Nephron progenitor cell (in vitro differentiated cells): ENCODE measurements around the gene NOL6.

ENCODE experiments used
- DNase-seq: peaks from one replicate; pipeline ENCODE4 v3.0.0; 2021
- H3K27ac Mint-ChIP-seq: 2 replicates; pipeline ENCODE4 v1.8.0; 2021; ENCODE audit warnings: mild to moderate bottlenecking, moderate library complexity, mixed read lengths
- H3K27me3 Mint-ChIP-seq: 2 replicates; pipeline ENCODE4 v1.8.0; 2021; ENCODE audit warnings: mild to moderate bottlenecking, low read depth, mixed read lengths; ENCODE audit not compliant: poor library complexity
- H3K36me3 Mint-ChIP-seq: 2 replicates; pipeline ENCODE4 v1.8.0; 2021; ENCODE audit warnings: low read depth, mixed read lengths
- H3K4me1 Mint-ChIP-seq: 2 replicates; pipeline ENCODE4 v1.8.0; 2021; ENCODE audit warnings: mixed read lengths
- H3K4me3 Mint-ChIP-seq: 2 replicates; pipeline ENCODE4 v1.8.0; 2021; ENCODE audit warnings: mild to moderate bottlenecking, moderate library complexity, mixed read lengths
- H3K9me3 Mint-ChIP-seq: 2 replicates; pipeline ENCODE4 v1.8.0; 2021; ENCODE audit warnings: mild to moderate bottlenecking, moderate library complexity, mixed read lengths
- TF ChIP-seq, protein P1 (sequence below): fragments of 200-600 bp; sonication (generic); IDR thresholded peaks from 2 replicates; pipeline ENCODE4 v1.5.0; 2021; ENCODE audit warnings: antibody characterized with exemption

NOL6 gene

DNA sequence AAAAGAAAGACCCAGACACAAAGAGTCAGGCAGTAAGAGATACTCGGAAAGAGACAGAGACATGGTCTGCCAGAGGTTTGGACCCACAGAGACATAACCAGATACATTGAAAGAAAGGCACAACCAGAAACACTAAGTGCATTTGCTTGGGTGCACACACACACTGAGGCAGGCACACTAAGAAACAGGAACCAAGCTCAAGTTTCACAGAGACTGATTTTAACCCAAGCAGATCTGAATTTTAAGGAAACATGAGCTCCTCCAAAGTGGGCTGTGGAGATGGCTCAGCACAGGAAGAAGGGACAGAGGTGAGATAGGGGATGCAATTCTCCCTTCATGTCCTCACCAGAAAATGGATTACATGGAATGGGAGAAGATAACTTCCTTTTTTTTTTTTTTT, 35.8 kb downstream of the NOL6 start:
- no peak for DNase-seq
- H3K4me1 Mint-ChIP-seq, result peaks cover 56% of the 10 kb centered on the region
- TF ChIP-seq, protein P1, sequence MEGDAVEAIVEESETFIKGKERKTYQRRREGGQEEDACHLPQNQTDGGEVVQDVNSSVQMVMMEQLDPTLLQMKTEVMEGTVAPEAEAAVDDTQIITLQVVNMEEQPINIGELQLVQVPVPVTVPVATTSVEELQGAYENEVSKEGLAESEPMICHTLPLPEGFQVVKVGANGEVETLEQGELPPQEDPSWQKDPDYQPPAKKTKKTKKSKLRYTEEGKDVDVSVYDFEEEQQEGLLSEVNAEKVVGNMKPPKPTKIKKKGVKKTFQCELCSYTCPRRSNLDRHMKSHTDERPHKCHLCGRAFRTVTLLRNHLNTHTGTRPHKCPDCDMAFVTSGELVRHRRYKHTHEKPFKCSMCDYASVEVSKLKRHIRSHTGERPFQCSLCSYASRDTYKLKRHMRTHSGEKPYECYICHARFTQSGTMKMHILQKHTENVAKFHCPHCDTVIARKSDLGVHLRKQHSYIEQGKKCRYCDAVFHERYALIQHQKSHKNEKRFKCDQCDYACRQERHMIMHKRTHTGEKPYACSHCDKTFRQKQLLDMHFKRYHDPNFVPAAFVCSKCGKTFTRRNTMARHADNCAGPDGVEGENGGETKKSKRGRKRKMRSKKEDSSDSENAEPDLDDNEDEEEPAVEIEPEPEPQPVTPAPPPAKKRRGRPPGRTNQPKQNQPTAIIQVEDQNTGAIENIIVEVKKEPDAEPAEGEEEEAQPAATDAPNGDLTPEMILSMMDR, result no peak
- no peaks in the 10 kb centered on the region for H3K9me3 Mint-ChIP-seq
- peak overlapping the region; percentile 70 for H3K27ac Mint-ChIP-seq
- H3K27me3 Mint-ChIP-seq, result peaks cover 15% of the 10 kb centered on the region
- H3K4me3 Mint-ChIP-seq, result no peak overlapping the region
- H3K36me3 Mint-ChIP-seq, result no peaks in the 10 kb centered on the region

DNA sequence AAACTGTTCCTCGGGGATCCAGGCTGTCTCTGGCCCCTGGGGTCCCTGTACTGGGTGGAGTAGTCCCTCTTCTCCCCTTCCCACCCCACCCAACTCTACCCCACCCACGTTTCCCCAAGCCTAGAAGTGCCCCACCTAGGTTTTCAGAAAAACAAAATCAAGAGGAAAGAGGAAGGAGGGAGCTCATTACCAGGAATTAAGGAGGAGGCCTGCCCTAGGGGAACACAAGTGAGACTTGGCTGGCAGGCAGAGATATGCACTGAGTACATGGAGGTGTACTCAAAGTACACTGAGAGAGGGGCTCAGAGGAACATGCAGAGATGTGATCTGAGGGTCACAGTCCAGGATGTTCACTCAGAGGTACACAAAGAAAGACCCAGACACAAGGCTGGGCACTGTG, 36.5 kb downstream of the NOL6 start:
- H3K27ac Mint-ChIP-seq, result peak overlapping the region; percentile 45
- no peaks in the 10 kb centered on the region for H3K36me3 Mint-ChIP-seq
- no peak for DNase-seq
- peaks cover 12% of the 10 kb centered on the region for H3K27me3 Mint-ChIP-seq
- TF ChIP-seq, protein P1, result no peak
- H3K4me1 Mint-ChIP-seq, result peaks cover 50% of the 10 kb centered on the region
- H3K9me3 Mint-ChIP-seq, result no peaks in the 10 kb centered on the region
- H3K4me3 Mint-ChIP-seq, result no peak overlapping the region

- Mint-ChIP-seq H3K27ac (no peak overlapping the region), H3K4me3 (no peak overlapping the region), H3K9me3 (no peaks in the 10 kb centered on the region), H3K36me3 (no peaks in the 10 kb centered on the region), H3K4me1 (peaks cover 52% of the 10 kb centered on the region), H3K27me3 (peaks cover 15% of the 10 kb centered on the region)
- DNase-seq, result no peak
- TF ChIP-seq, protein P1, result no peak
Measured at GRCh38 chr9:33436445-33436844, 37.3 kb downstream of the NOL6 start.

- Mint-ChIP-seq H3K36me3 (no peaks in the 10 kb centered on the region), H3K4me1 (peaks cover 58% of the 10 kb centered on the region), H3K9me3 (no peaks in the 10 kb centered on the region), H3K27me3 (peaks cover 16% of the 10 kb centered on the region), H3K4me3 (no peak overlapping the region), H3K27ac (no peak overlapping the region)
- TF ChIP-seq, protein P1, result no peak
- DNase-seq, result no peak
Measured at GRCh38 chr9:33435821-33436277, 37.9 kb downstream of the NOL6 start.

- peaks cover 13% of the 10 kb centered on the region for H3K27me3 Mint-ChIP-seq
- H3K9me3 Mint-ChIP-seq, result no peaks in the 10 kb centered on the region
- TF ChIP-seq, protein P1, result no peak
- peak overlapping the region; percentile 41 for H3K27ac Mint-ChIP-seq
- H3K4me3 Mint-ChIP-seq, result no peak overlapping the region
- H3K4me1 Mint-ChIP-seq, result peaks cover 55% of the 10 kb centered on the region
- no peaks in the 10 kb centered on the region for H3K36me3 Mint-ChIP-seq
- DNase-seq, result no peak
Measured at GRCh38 chr9:33434317-33435105, 39.2 kb downstream of the NOL6 start.

GRCh38 chr9:33433871-33434270, 39.9 kb downstream of the NOL6 start:
- TF ChIP-seq, protein P1, result no peak
- no peak overlapping the region for H3K27ac Mint-ChIP-seq
- H3K4me1 Mint-ChIP-seq, result peaks cover 48% of the 10 kb centered on the region
- peaks cover 10% of the 10 kb centered on the region for H3K27me3 Mint-ChIP-seq
- no peak overlapping the region for H3K4me3 Mint-ChIP-seq
- no peak for DNase-seq
- H3K36me3 Mint-ChIP-seq, result no peaks in the 10 kb centered on the region
- no peaks in the 10 kb centered on the region for H3K9me3 Mint-ChIP-seq
